Stimulated activated CD8-positive, alpha-beta memory T cell treated with anti-CD3 and anti-CD28 coated beads, Interleukin-12 subunit alpha, Interleukin-12 subunit beta, amount 100 ng/mL, for 24 hours (primary cell): ENCODE data around the gene PPA1.
"Not testable (repeated sequence)": the region's sequence is repeated elsewhere in the genome, so short reads cannot be mapped to it uniquely, and the experiment has no call there.

Experiments
- DNase-seq: peaks from one replicate; pipeline ENCODE4 v3.0.0-alpha.2; 2020; ENCODE audit errors: extremely low read depth

The PPA1 gene

DNA sequence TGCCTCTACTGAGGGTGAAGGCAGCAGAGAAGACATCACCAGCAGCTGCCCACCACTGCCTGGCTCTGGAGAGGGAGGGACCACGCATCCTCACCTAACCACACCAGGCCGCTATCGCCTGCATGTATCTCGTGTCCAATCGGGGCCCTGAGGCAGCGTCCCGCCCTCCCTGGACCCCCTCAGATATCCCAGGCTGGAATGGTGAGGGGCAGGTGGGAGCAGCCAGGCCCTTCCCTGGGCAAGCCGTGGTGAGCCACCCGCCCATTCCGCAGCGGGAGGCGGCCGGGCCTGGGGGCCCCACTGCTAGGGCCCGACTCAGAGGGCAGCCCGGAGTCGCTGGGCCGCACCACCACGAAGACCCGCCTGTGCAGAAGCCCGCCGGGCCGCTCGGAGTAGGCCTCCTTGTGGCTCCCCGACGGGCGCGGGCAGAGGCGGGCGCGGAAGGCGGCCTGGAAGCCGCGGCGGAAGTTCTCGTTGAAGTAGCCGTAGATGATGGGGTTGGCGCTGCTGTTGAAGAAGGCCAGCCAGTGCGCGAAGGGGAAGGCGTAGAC is 21.6 kb upstream of the PPA1 start:
- DNase-seq: no peak

GRCh38 chr10:70253878-70254765 is 20.9 kb upstream of the PPA1 start:
- DNase-seq: no peak

- DNase-seq: no peak
Measured at GRCh38 chr10:70250961-70251680, 17.9 kb upstream of the PPA1 start.

- DNase-seq: no peak
Measured at GRCh38 chr10:70247360-70247759, 14.1 kb upstream of the PPA1 start.

DNA sequence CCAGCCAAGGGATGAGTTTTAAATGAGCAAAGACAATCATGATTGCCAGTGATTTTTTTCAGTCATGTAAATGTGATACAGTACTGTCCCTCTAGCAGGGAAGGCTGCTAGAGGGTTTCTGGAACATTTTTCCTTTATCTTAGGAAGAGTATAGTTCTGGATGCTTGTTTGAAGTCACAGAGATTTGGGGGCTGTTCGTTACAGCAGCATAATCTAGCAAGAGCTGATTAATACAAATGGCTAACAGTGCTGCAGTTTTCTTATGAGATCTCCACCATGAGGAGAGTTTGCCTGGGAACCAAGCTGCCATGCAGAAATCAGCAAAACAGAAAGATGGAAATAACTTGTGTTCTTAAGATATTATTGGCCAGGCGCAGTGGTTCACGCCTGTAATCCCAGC is 7.9 kb upstream of the PPA1 start:
- no peak for DNase-seq

DNA sequence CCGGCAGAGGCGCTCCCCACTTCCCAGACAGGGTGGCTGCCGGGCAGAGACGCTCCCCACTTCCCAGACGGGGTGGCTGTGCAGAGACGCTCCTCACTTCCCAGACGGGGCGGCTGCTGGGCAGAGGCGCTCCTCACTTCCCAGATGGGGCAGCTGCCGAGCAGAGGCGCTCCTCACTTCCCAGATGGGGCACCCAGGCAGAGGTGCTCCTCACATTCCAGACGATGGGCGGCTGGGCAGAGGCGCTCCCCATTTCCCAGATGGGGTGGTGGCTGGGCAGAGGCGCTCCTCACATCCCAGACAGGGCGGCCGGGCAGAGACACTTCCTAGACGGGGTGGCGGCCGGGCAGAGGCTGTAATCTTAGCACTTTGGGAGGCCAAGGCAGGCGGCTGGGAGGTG is 6.8 kb upstream of the PPA1 start:
- not testable (repeated sequence) for DNase-seq

DNA sequence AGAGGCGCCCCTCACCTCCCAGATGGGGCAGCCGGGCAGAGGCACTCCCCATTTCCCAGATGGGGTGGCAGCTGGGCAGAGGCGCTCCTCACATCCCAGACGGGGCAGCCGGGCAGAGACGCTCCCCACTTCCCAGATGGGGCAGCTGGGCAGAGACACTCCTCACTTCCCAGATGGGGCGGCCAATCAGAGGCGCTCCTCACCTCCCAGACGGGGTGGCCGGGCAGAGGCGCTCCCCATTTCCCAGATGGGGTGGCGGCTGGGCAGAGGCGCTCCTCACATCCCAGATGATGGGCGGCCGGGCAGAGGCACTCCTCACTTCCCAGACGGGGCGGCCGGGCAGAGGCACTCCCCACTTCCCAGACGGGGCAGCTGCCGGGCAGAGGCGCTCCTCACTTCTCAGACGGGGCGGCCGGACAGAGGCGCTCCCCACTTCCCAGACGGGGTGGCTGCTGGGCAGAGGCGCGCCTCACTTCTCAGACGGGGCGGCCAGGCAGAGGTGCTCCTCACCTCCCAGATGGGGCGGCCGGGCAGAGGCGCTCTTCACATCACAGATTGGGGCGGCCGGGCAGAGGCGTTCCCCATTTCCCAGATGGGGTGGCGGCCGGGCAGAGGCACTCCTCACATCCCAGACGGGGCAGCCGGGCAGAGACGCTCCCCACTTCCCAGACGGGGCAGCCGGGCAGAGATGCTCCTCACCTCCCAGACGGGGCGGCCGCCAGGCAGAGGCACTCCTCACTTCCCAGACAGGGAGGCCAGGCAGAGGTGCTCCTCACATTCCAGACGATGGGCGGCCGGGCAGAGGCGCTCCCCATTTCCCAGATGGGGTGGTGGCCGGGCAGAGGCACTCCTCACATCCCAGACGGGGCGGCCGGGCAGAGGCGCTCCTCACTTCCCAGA is 6.1 kb upstream of the PPA1 start:
- DNase-seq: not testable (repeated sequence)

GRCh38 chr10:70237958-70238536 is 4.8 kb upstream of the PPA1 start:
- DNase-seq: not testable (repeated sequence)

DNA sequence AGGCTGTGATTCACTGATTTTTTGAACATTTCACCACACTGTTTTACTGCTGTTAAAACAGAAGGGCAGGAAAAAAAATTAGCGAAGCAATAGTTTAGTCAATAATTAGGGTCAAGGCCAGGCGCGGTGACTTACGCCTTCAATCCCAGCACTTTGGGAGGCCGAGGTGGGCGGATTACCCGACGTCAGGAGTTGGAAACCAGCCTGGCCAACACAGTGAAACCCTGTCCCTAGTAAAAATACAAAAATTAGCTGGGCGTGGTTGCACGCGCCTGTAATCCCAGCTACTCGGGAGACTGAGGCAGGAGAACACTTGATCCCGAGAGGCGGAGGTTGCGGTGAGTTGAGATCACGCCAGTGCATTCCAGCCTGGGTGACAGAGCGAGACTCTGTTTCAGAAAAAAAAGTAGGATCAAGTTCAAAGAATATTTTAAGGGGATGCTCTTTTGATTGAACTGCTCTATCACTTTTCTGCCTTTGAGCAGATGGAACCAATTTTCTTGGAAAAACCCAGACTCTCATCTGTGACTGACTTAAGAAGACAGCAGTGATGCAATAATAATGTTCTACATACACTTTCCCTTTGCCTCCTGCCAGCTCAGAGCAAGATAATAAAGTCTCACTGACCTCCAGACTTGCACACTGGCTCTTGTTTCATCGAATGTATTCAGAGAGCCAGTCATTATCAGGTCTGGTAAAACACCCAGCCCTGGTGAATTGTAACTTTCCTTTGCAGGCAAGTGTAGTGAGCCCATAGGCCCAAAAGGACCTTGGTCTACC is 1.6 kb upstream of the PPA1 start:
- no peak for DNase-seq

DNA sequence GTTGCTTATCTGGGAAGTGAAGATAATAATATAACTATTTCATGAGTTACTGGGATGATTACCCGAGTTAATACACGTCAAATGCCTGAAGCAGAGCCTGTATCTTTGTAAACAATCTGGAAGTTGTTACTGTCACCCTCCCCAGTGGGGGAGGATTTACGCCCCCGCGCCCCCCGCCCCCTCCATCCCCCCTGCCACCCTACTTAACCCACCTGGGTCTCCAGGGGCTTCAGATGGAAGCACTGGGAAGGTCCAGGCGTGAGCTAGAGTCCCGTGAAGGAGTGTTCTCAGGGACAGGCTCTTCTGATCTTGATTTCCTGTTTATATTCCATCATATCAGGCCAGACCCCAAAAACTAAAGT is 691 bp upstream of the PPA1 start:
- DNase-seq: no peak

GRCh38 chr10:70232859-70233108 is 445 bp downstream of the PPA1 start:
- DNase-seq: no peak

- no peak for DNase-seq
Measured at GRCh38 chr10:70232155-70232858, 922 bp downstream of the PPA1 start.

- no peak for DNase-seq
Measured at GRCh38 chr10:70228491-70228890, 4.7 kb downstream of the PPA1 start.

GRCh38 chr10:70227548-70228320 is 5.5 kb downstream of the PPA1 start:
- no peak for DNase-seq

DNA sequence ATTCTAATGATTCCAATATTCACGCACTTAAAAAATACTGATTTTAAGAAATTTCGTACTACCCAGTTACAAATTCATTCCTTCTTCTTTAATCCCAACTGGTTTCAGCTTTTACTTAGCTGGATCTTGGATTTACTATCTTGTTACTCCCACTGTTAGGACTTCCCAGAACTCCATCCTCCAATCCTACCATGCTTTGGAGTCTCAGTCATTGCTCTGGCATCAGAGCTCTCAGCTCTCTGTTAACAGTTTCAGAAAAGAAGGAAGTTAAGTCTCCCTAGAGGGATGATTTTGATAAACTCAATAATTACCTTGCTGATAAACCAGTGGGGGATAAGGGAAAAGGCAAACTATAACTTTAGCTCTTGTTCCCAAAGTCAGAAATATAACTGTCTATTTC is 9.5 kb downstream of the PPA1 start:
- DNase-seq: no peak

DNA sequence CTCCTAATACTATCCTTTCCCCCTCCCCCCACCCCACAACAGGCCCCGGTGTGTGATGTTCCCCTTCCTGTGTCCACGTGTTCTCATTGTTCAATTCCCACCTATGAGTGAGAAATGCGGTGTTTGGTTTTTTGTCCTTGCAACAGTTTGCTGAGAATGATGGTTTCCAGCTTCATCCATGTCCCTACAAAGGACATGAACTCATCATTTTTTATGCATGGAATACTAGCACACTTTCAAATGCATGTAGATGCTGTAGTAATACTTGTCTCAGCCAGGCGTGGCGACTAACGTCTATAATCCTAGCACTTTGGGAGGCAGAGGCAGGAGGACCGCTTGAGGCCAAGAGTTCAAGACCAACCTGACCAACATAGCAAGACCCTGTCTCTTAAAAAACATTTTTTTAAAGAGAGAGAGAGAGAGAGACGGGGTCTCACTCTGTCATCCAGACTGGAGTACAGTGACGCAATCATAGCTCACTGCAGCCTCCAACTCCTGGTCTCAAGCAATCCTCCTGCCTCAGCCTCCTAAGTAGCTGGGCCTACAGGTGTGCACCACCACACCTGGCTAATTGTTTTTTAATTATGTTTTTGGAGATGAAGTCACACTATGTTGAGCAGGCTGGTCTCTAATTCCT is 10.3 kb downstream of the PPA1 start:
- DNase-seq: not testable (repeated sequence)

- DNase-seq: no peak
Measured at GRCh38 chr10:70222340-70222794, 10.9 kb downstream of the PPA1 start.

DNA sequence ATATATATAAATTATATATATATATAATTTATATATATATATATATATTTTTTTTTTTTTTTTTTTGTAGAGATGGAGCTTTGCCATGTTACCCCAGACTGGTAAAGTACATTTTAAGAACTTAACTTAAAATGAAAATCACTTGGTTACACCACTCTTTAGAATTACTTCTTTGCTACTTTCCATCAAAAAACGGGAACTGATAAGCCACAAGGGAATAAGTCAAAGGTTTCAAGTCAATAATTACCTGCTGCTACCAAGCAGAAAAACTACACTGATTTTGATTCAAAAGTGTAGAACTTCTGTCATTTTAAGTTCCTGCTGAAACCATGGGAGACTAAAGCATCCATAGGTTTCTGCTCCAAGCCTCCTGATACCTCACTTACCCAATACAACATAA is 12.2 kb downstream of the PPA1 start:
- no peak for DNase-seq

DNA sequence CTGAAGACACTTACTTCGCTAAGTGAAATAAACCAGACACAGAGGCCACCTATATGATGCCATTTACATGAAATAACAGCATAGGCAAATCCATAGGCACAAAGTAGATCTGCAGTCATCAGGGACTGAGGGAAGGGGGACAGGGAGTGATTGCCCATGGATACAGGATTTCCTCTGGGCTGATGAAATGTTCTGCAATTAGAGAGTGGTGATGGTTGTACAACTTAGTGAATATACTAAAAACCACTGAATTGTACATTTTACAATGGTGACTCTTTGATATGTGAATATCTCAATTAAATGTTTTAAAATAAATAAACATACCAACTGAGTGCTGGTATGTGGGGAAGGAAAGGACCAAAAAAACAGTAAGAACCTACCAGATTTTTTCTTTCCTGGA is 20.4 kb downstream of the PPA1 start:
- DNase-seq: no peak
